Measurements from ENCODE around the gene HMGXB3. TPM values are rescaled to one million over a fixed set of nuclear protein-coding genes. Genes with fewer than 3 reads are reported as not detected.

Gene HMGXB3
- total RNA-seq, 1 experiment from 2014 or later, result 26.9 TPM

- Histone ChIP-seq H2BK120ac (ENCODE audit: low read depth, low read length, poor library complexity, severe bottlenecking) (no peak overlapping the region), H3K79me2 (ENCODE audit: insufficient read depth, low read length) (no peaks in the 10 kb centered on the region), H2AK5ac (ENCODE audit: insufficient read length, low read length) (no peak overlapping the region), H3T11ph (ENCODE audit: low read length) (no peak overlapping the region), H3K9ac (ENCODE audit: extremely low read depth, insufficient read length, low read length) (no peak overlapping the region), H4K8ac (replicated peaks; ENCODE audit: insufficient read length, low read depth, low read length) (no peak overlapping the region), H3K23me2 (ENCODE audit: insufficient read length, low read depth, low read length, poor library complexity, severe bottlenecking) (no peaks in the 10 kb centered on the region), H3K23ac (ENCODE audit: insufficient read length, low read depth, low read length) (no peak overlapping the region), H3K4ac (ENCODE audit: low read depth, low read length) (no peak overlapping the region), H3K14ac (ENCODE audit: insufficient read depth, low read length) (no peak overlapping the region), H3K79me1 (ENCODE audit: insufficient read depth, low read depth, low read length, poor library complexity, severe bottlenecking) (no peaks in the 10 kb centered on the region), H2BK15ac (ENCODE audit: low read depth, low read length) (no peak overlapping the region), H3K27ac (ENCODE audit: insufficient read length, low read depth, low read length) (no peak overlapping the region), H4K5ac (ENCODE audit: insufficient read length, low read depth, low read length) (no peak overlapping the region), H2BK5ac (ENCODE audit: insufficient read length, low read length) (no peak overlapping the region), H2BK20ac (ENCODE audit: low read depth, low read length, poor library complexity, severe bottlenecking) (no peak overlapping the region), H4K91ac (ENCODE audit: insufficient read length, low read depth, low read length) (no peak overlapping the region), H4K20me1 (ENCODE audit: control insufficient read depth, insufficient read depth, insufficient read length) (no peaks in the 10 kb centered on the region), H2BK12ac (ENCODE audit: insufficient read length, low read depth, low read length) (no peak overlapping the region), H3K4me2 (ENCODE audit: insufficient read depth, insufficient read length, low read length) (no peak overlapping the region), H2AFZ (ENCODE audit: low read length) (no peak overlapping the region), H3K27me3 (ENCODE audit: insufficient read depth, low read length) (no peaks in the 10 kb centered on the region), H3K9me3 (ENCODE audit: control insufficient read depth, low read depth, low read length) (no peaks in the 10 kb centered on the region), H3K18ac (ENCODE audit: insufficient read length, low read depth, low read length) (no peak overlapping the region), H3K56ac (ENCODE audit: insufficient read length, low read depth, low read length) (no peak overlapping the region), H3K4me1 (ENCODE audit: insufficient read depth, low read length) (no peaks in the 10 kb centered on the region)
- H3K27ac Mint-ChIP-seq, result no peak overlapping the region
- peaks cover 18% of the 10 kb centered on the region for H3K27me3 Mint-ChIP-seq (ENCODE audit: low read depth)
- no CpG with 5 or more reads among the region's 6 CpGs for WGBS (ENCODE audit: extremely low coverage, insufficient read length, low lambda C conversion rate)
- no peak for TF ChIP-seq CTCF (conservative IDR thresholded peaks at IDR 0.05)
- no peaks in the 10 kb centered on the region for H3K36me3 Mint-ChIP-seq (ENCODE audit: insufficient read depth in 1 of 3, low read depth in 3 of 3)
- H3K4me3 Mint-ChIP-seq, result no peak overlapping the region
- H3K4me1 Mint-ChIP-seq, result peaks cover 5 to 21% of the 10 kb centered on the region in 2 experiments; a peak in 3 of 4 replicates
- no peaks in the 10 kb centered on the region; a peak in 1 of 5 replicates for H3K9me3 Mint-ChIP-seq
- no peak for DNase-seq
Observed at GRCh38 chr5:150068071-150068470, 67.5 kb downstream of the HMGXB3 start.

All from H9 (cell line).